GM18511 (cell line): ENCODE data around the gene TTC7B.

Experiments
- ATAC-seq: cut with Tn5 transposase; IDR thresholded peaks from one replicate; pipeline ENCODE4 v1.9.1; 2021; ENCODE audit warnings: mild to moderate bottlenecking, moderate library complexity; ENCODE audit not compliant: unreplicated experiment

The TTC7B gene

GRCh38 chr14:90807060-90807459 is 9.2 kb downstream of the TTC7B start:
- no peak for ATAC-seq

GRCh38 chr14:90805662-90806540 is 10.3 kb downstream of the TTC7B start:
- no peak for ATAC-seq

- no peak for ATAC-seq
Observed at GRCh38 chr14:90805084-90805391, 11.2 kb downstream of the TTC7B start.

- ATAC-seq = no peak
Observed at GRCh38 chr14:90804292-90805083, 11.7 kb downstream of the TTC7B start.

GRCh38 chr14:90803249-90803648 is 13.0 kb downstream of the TTC7B start:
- ATAC-seq = no peak

GRCh38 chr14:90799420-90799819 is 16.8 kb downstream of the TTC7B start:
- no peak for ATAC-seq

- ATAC-seq = no peak
Observed at GRCh38 chr14:90797919-90798318, 18.3 kb downstream of the TTC7B start.

- no peak for ATAC-seq
Observed at GRCh38 chr14:90797451-90797850, 18.8 kb downstream of the TTC7B start.

GRCh38 chr14:90796329-90796728 is 19.9 kb downstream of the TTC7B start:
- no peak for ATAC-seq

GRCh38 chr14:90795744-90796143 is 20.5 kb downstream of the TTC7B start:
- ATAC-seq = no peak

- no peak for ATAC-seq
Observed at GRCh38 chr14:90791486-90791885, 24.7 kb downstream of the TTC7B start.

- no peak for ATAC-seq
Observed at GRCh38 chr14:90788031-90788430, 28.2 kb downstream of the TTC7B start.

GRCh38 chr14:90785876-90786450 is 30.3 kb downstream of the TTC7B start:
- ATAC-seq = no peak

GRCh38 chr14:90785471-90785870 is 30.8 kb downstream of the TTC7B start:
- no peak for ATAC-seq

GRCh38 chr14:90784621-90785270 is 31.5 kb downstream of the TTC7B start:
- no peak for ATAC-seq

GRCh38 chr14:90783344-90783743 is 32.9 kb downstream of the TTC7B start:
- ATAC-seq = no peak

GRCh38 chr14:90782892-90783291 is 33.3 kb downstream of the TTC7B start:
- no peak for ATAC-seq

GRCh38 chr14:90781876-90782275 is 34.4 kb downstream of the TTC7B start:
- ATAC-seq = no peak

- no peak for ATAC-seq
Observed at GRCh38 chr14:90781344-90781761, 34.9 kb downstream of the TTC7B start.

- no peak for ATAC-seq
Observed at GRCh38 chr14:90780519-90780918, 35.7 kb downstream of the TTC7B start.

GRCh38 chr14:90778571-90779255 is 37.5 kb downstream of the TTC7B start:
- no peak for ATAC-seq
